HG03103 (cell line): ENCODE measurements around the gene SNRPB.

Source experiments
- ATAC-seq: cut with Tn5 transposase; IDR thresholded peaks from one replicate; pipeline ENCODE4 v1.9.1; 2021; ENCODE audit warnings: low read depth; ENCODE audit not compliant: unreplicated experiment

The SNRPB gene

DNA sequence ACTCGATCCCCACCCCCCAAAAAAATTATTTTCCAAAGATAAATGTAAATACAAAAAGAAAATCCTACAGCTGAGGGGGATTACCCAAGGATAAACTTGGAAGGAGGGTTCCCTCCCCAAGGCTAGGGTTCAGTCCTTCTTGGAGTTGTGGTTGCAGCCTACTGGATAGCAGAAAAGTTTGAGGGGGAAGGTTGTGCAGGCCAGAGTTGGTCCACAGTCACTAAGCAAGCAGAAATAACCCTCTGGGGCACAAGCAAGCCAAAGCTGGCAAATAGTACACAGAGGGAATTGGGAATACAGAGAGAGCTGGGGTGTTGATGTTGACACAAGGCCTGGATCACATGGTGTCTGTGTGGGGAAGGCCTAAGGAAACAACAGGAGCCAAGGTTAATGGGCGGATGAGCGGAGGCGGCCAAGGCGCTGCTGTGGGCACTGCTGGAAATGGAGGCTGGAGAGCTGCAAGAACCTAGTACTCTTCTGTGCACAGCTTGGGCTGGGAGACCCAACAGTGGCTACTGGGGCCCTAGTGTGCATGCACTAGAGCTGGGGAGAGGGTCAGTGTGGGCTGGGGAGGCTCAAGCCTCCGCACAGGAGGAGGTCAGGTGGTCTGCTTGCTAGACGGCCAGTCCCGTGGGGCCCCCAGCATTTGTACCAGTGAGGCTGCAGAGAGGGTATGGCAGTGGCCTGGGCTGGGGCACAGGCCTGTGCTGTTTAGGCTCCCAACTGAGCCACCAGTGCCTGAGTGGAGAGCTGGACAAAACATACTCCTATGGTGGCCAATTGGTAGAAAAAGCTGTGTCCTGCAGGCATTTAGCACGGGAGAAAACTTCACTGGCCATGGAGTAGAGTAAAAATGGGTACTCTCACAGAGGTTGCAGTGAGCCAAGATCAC is 5.5 kb upstream of the SNRPB start:
- ATAC-seq, result no peak

DNA sequence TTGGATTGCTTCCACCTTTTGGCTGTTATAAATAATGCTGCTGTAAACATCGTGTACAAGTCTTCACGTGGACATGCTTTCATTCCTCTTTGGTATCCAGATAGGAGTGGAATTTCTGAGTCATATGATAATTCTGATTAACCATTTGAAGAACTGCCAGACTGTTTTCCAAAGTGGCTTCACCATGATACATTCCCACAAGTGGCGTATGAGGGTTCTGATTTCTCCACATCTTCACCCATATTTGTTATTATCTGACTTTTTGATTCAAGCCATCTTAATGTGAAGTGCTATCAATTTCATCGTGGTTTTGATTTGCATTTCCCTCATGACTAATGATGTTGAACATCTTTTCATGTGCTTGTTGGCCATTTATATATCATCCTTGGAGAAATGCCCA is 2.9 kb upstream of the SNRPB start:
- no peak for ATAC-seq

DNA sequence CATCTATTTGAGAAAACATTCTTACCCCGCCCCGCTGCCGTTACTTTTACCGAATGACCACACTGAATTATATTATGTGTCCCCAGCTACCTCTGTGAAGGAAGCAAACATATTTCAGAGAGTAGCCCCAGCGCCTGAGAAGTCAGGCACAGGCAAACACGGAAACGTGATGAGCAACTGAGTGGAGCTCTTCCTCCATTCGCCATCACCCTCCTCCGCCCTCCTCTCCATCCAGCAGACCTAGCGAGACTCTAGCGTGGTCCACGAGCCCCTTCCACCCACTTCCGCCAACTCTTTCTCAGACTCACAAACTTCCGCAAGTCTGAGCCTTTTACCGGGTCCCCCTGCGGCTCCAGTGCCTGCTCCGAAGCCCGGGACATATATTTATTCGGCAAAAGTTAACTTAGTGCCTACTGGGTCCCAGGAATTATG is 582 bp downstream of the SNRPB start:
- no peak for ATAC-seq

DNA sequence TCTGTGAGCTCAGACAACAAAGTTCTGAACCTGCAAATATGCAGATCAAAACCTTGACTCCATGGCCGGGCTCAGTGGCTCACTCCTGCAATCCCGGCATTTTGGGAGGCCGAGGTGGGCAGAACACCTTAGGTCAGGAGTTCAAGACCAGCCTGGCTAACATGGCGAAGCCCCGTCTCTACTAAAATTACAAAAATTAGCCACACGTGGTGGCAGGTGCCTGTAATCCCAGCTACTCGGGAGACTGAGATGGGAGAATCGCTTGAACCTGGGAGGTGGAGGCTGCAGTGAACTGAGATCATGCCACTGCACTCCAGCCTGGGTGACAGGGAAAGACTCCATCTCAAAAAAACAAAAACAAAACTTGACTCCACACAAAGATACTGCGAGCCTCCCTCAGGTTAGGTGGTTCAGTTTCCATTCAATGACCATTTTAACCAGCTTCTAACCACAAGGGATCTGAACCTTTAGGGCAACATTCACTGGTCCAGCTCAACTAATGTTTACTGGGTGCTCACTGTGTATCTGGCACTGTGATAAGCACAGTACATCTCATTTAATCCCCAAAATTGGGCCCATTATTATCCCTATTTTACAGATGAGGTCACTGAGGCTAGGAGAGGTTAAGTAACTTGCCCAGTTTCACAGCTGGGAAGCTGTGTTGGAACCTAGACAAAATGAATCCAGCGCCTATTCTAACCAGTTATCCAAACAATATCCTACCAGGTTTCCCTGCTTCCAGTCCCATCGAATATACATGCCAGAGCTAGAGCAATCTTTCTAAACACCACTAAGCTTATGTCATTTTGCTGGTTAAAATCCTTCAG is 1.8 kb downstream of the SNRPB start:
- ATAC-seq, result no peak

DNA sequence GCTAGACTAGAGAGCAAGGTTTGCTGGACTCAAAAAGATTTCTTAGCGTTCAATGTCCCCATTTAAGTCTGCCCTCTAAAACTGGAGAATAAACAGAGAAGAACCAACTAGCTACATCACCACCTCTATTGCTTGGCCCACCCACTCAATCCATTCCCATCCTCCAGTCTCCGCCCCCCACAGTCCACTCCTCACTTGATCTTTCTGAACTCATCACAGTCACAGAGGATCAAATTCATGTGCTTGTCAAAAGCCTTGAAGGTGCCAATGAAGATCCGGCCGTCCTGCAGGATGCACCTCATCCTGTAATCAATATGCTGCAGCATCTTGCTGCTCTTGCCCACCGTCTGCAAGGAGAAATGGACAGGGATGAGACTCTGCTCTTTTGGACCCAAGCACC is 3.2 kb downstream of the SNRPB start:
- ATAC-seq, result no peak

DNA sequence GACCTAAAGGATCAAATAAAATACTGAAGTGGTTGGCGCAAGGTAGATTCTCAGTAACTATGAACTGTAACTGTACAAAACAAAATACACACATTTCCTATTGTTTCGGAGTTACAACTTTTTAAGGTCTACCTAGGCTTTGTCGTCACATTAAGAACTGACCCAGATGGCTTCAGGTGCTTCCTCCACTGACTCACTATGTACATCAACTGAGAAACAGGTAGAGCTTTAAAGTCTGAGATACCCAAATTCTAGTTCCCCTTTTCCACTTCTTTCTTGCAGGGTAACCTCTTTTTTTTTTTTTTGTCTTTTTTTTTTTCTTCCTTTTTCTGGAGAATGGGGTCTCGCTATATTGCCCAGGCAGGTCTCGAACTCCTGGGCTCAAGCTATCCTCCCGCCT is 5.5 kb downstream of the SNRPB start:
- ATAC-seq, result no peak

DNA sequence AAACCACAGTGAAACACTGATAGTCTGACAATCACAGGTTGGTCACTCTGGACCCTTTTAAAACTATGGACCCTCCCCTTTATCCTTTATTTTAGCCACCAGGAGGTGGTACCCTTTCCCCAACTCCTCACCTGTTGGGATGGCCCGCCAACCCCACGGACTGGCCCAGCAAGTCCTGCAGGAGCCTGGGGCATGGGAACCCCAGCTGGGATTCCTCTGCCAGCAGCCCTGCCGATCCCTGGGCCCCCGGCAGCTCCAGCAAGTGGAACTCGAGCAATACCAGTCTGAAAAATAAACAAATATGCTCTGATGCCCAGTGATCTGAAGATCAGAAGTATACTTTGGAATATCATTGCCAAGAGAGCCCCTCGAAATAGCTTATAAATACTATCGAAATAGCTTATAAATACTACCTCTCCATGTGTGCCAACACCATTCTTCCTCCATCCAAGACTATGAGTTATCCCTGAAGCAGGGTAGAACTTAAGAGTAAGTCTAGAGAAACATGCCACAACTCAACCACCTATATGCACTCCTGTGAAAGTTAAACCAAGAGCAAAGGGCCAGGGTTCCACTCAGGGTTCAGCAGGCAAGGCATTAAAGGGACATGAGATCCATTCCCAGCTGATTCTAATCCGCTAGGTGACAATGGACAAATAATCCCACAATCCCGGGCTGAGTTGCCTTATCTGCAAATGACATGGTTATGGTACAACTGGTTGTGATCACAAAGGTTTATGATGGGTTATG is 6.8 kb downstream of the SNRPB start:
- ATAC-seq, result no peak

DNA sequence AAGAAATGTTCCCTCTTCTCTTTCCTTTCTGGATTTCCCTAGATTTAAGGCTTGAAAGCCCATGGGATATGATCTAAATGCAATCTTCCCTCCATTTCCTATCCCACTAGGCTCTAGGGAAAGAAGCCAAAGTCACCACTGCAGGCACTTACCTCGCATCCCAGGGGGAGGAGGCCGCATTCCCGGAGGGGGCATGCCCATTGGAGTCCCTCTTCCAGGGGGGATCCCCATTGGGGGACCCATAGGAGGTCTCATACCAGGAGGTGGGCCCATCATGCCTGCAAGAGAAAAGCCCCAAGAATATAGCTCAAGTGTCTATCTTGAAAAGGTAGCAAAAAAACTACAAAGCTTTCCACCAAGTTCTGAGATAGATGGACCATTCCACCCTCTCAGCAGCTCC is 8.1 kb downstream of the SNRPB start:
- ATAC-seq, result no peak

DNA sequence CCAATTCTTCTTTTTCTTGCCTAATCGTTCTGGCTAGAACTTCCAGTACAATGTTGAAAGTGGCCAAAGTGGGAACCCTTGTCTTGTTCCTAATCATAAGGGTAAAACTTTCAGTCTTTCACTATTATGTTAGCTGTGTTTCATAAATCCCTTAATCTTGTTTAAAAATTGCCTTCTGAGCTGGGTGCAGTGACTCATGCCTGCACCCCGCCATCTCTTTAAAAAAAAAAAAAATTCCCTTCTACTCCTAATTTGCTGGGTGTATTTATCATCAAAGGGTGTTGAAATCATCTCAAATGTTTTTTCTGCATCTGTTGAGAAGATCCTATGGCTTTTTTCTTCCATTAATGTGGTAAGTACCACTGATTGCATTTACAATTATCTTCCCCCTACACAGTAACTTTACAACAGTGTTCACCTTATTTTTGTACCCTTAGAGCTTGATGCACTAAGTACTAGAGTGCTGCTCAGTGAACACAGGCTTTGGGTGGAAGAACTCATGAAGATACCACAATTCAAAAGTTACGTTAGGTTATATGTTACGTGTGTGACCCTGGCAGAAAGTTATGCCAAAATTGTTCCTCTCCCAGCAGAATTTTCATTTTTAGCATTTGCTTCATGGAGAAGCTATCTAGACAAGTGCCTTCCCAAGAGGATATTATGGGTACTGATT is 9.7 kb downstream of the SNRPB start:
- no peak for ATAC-seq

DNA sequence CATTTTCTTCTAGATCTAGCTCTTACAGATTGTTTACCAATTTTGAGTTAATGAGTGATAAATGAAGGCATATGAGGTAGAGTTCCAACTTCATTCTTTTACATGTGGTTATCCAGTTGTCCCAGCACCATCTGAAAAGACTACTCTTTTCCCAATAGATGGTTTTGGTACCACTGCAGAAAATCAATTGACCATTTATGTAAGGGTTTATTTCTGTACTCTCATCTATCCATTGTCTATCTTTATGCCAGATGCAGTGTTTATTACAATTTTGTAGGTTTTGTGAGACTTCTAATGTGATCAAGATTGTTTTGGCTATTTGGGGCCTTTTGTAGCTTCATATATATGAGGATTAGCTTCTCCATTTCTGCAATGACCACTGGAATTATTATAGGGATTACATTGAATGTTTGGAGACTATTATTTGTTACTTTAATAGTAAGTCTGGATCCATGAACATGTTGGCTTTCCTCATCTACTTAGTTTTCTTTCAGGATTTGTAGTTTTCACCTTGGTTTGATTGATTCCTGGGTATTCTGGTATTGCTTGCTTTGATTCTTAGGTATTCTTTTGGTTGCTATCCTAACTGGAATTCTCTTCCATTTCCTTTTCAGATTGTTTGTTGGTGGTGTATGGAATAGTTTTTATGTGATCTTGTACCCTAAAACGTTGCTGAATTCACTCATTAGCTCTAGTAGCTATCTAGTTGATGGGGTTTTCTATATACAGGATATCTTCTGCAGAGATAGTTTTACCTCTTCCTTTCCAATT is 10.4 kb downstream of the SNRPB start:
- ATAC-seq, result no peak

DNA sequence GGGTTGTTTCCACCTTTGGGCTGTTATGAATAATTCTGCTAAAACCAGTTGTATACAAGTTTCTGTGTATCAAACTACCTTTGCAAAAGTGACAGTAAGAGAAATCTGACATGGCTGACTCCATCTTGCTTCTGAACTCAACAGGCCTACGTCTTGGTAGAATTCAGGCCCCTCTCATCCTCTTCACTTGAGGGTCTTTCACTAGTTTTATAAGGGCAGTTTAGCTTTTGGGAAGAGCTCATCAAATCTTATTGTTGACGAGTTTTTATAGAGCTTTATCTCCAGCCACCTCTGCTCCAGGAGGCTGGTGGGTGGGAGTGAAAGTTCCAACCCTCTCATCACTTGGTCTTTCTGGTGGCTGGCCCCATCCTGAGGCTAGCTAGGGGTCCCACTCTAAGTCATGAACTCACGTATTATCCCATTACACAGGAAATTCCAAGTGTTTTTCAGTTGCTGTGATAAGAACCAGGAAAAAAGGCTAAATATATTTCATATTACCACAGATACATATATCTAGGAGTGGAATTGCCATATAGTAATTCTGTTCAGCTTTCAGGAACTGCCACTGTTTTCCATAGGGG is 11.6 kb downstream of the SNRPB start:
- ATAC-seq, result no peak

DNA sequence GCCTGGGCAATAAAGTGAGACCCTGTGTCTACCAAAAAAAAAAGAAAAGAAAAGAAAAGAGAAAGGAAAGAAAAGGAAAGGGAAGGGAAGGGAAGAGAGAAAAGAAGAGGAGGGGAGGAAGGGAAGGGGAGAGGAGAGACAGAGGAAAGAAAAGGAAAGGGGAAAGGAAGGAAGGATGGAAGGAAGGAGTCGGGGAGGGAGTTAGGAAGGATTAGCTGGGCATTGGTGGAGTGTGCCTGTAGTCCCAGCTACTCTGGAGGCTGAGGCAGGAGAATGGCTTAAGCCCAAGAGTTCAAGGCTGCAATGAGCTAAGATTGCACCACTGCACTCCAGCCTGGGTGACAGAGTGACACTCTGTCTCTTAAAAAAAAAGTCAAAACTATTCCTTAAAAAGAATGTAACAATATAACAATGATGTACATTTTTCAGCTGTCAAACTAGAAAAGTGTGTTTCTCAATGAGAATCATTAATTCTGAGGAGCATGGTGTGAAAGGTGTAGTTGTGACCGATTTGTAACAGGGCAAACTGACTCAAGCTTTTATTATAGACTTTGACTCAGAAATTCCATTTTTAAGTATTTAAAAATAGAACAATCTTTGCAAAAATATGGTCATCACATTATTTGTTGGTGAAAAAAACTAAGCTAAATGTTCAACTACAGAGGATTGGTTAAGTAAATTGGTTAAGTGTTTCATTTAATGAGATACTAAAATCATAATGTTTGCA is 14.7 kb downstream of the SNRPB start:
- ATAC-seq, result no peak

DNA sequence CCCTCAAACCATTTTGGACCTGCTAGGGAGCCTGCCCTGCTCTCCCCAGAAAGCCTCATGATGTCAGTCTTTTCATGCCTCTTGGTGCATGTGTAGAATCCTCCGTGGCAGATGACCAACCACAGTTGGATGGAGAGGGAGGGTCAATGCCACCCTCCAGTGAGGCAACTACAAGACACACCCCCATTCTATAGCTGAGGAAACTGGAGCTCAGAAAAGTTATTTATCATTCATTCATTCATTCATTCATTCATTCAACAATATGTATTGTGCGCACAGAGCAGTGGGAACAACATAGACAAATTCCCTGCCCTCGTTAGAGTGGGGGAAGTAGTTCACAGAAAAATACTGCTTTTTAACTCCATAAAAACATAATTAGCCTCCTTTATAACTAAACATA is 16.8 kb downstream of the SNRPB start:
- ATAC-seq, result no peak

DNA sequence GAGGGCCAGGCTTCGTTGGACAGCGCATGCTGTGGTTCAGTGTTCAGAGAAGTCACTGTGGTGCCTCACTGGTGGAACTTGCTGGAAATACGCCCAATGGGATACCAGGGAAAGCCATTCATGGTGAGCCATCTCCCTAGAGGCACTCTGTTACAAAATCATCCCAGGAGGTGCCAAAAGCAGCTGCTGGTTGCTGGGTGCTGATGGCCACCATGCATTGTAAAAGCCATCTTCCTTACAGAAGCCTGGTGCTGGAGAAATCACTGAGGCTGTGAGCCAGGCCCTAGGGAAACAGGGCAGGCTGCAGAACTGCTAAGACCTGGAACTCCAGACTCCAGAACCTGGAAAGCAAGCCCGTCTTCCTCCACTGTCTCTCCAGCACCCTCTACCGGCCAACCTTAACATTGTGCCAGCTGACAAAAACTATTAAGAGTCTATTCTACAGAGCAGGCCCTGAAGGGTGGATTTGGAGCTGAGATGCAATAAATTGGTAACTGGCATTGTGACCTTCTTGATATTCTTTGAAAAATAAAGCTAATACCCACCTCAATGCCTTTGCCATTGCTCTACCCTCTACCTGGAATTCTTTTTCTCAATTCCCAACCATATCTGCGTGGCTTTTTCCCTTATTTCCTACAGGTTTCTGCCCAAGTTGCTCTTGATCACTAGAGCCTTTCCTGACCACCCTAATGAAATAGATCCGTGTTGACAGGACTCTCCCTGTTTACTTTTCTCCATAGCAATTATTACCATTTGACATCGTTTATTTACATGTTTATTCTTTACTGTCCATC is 18.5 kb downstream of the SNRPB start:
- no peak for ATAC-seq

DNA sequence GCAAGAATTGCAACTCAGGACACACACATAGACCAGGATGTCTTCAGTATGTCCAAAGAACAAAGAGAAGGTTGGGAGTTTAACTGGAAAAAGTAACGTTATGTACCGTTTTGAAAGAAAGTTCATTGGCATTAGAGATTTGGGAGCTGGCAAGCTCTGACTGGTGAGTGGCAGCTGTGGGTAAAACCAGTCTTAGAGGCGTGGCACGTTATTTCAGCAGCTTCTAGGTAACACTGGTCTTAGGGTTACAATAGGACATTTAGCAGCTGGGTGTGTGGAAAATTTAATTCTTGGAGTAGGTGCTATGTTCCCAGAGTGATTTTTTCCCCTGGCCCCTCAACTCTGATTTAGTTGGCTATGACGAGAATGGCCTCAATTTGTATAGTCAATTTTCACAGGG is 19.2 kb downstream of the SNRPB start:
- no peak for ATAC-seq

DNA sequence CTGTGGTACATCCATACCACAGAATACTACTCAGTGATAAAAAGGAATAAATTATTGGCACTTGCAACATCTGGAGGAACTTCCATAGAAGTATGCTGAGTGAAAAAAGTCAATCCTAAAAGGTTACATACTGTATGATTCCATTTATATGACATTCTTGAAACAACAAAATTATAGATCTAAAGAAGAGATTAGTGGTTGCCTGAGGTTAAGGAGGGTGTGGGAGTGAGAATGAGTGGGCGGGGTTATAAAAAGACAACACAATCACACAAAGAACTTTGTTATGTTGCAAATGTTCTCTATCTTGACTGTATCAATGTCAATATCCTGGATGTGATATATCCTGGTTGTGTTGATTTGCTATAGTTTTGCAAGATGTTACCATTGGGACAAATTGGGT is 21.2 kb downstream of the SNRPB start:
- no peak for ATAC-seq

DNA sequence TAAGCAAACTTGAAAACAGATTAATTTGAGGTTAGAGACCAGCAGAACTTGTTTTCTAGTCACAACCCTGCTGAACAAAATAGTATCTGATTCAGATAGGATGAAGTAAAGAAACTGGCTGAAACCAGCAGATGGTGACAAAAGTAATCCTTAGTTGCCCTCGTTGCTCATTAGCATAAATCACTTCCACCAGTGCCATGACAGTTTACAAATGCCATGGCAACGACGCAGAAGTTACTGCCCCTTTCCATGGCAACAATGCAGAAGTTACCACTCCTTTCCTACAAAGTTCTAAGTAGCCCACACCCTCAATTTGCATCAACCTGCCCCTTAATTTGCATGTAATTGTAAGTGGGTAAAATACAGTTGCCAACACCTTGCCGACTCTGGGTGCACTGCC is 23.7 kb downstream of the SNRPB start:
- no peak for ATAC-seq

DNA sequence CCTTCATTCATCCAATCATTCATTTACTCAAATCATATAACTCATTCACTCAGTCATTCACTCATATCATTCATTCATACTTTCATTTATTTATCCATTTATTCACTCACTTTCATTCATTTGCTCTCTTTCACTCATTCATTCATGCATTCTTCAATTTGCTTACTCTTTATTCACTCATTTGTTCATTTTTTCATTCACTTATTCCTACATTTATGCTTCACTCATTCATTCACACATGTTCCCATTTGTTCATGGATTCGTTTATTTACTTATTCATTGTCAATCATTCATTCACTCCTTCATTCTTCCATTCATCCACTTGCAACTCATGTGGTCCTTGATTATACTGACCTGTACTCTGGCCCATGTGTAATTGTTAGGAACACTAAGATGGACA is 39.4 kb downstream of the SNRPB start:
- no peak for ATAC-seq
